Tibial nerve (tissue), 4 donors: ENCODE results near the gene HS2ST1. TPM values are rescaled to one million over a fixed set of nuclear protein-coding genes. Genes with fewer than 3 reads are reported as not detected.

Experiments
- DNase-seq, 2 donors: peaks; one replicate each; pipeline ENCODE4 v3.0.0-alpha.2; 2019; ENCODE audit warnings: low spot score in 2 of 2
- H3K27ac ChIP-seq, 4 donors: fragments of 200-600 bp; sonication (generic) in 3 of 4; one replicate each; pipeline ENCODE4 v1.5.1; 2017 to 2019; ENCODE audit warnings: mild to moderate bottlenecking in 1 of 4
- H3K27me3 ChIP-seq, 2 donors: fragments of 200-600 bp; sonication (generic) in 1 of 2; one replicate each; pipeline versions ENCODE4 v1.5.1 to v1.6.0; 2017 to 2019
- H3K36me3 ChIP-seq, 3 donors: fragments of 200-600 bp; sonication (generic); one replicate each; pipeline ENCODE4 v1.5.1; 2018 to 2019
- H3K4me1 ChIP-seq, 4 donors: fragments of 200-600 bp; sonication (generic) in 3 of 4; one replicate each; pipeline ENCODE4 v1.5.1; 2017 to 2019
- H3K4me3 ChIP-seq, 4 donors: fragments of 200-600 bp; sonication (generic) in 3 of 4; one replicate each; pipeline ENCODE4 v1.5.1; 2017 to 2019; ENCODE audit warnings: mild to moderate bottlenecking in 1 of 4, moderate library complexity in 1 of 4
- H3K9me3 ChIP-seq, 4 donors: fragments of 200-600 bp; sonication (generic) in 3 of 4; one replicate each; pipeline ENCODE4 v1.5.1; 2017 to 2019
- EP300 ChIP-seq, 2 donors: sonication (generic); formaldehyde crosslinking; IDR thresholded peaks; one replicate each; pipeline ENCODE4 v1.6.1; 2017; ENCODE audit warnings: antibody characterized with exemption in 2 of 2, mild to moderate bottlenecking in 1 of 2
- POLR2A ChIP-seq, 2 donors: fragments of 450-650 bp; IDR thresholded peaks; one replicate each; pipeline ENCODE4 v1.6.1; 2017; ENCODE audit warnings: antibody characterized with exemption in 2 of 2, mild to moderate bottlenecking in 2 of 2, moderate library complexity in 2 of 2
- WGBS, 2 donors: methylation state at CpG; one replicate each; pipeline ENCODE4 v1.1.5; 2018; 5-methylcytosine and 5-hydroxymethylcytosine counted together
- total RNA-seq, 4 donors: library from RNA; depleted of rRNA; stranded (reverse); fragments of >200 nt; gene quantifications; one replicate each; pipeline ENCODE4 v1.1.0, GENCODE V29; 2016
- TF ChIP-seq, protein P1 (sequence below), 5 experiments: fragments of 200-600 bp in 3 of 5; fragments of 450-650 bp in 2 of 5; sonication (generic) in 3 of 5; IDR thresholded peaks; one replicate each; pipeline ENCODE4 v1.5.1; 2016 to 2019; ENCODE audit warnings: antibody characterized with exemption in 5 of 5, mild to moderate bottlenecking in 3 of 5, moderate library complexity in 2 of 5

HS2ST1 gene
- total RNA-seq, 4 donors from 2014 or later = 10.3 to 12.9 (median 11.2) TPM

DNA sequence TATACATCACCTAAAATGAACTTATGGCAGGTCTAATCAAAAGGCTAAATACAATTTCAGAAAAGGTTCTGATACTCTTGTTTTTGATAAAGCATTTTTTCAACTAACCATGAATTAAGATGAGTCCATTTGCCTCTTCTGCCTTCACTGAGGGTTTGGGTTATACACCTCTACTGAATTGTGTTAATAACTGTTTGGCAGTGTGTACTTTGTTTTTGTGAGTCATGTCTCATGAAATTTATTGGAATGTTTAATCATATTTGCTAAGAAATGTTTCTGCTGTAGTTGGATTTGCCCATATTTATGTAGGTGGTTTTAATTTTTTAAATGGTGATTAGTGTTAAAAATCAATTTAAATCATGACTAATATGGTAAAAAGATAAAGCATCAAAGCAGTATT, 190.5 kb downstream of the HS2ST1 start:
- Histone ChIP-seq H3K27ac (no peak overlapping the region), H3K36me3 (peaks cover 0 to 14% (median 0%) of the 10 kb centered on the region in 3 donors), H3K4me3 (no peak overlapping the region), H3K9me3 (peaks cover 0 to 9% (median 0%) of the 10 kb centered on the region in 4 donors), H3K4me1 (no peaks in the 10 kb centered on the region), H3K27me3 (no peaks in the 10 kb centered on the region)
- DNase-seq = no peak
- no peak for TF ChIP-seq EP300 (IDR thresholded peaks at IDR 0.05)
- TF ChIP-seq, protein P1, sequence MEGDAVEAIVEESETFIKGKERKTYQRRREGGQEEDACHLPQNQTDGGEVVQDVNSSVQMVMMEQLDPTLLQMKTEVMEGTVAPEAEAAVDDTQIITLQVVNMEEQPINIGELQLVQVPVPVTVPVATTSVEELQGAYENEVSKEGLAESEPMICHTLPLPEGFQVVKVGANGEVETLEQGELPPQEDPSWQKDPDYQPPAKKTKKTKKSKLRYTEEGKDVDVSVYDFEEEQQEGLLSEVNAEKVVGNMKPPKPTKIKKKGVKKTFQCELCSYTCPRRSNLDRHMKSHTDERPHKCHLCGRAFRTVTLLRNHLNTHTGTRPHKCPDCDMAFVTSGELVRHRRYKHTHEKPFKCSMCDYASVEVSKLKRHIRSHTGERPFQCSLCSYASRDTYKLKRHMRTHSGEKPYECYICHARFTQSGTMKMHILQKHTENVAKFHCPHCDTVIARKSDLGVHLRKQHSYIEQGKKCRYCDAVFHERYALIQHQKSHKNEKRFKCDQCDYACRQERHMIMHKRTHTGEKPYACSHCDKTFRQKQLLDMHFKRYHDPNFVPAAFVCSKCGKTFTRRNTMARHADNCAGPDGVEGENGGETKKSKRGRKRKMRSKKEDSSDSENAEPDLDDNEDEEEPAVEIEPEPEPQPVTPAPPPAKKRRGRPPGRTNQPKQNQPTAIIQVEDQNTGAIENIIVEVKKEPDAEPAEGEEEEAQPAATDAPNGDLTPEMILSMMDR (IDR thresholded peaks at IDR 0.05) = no peak
- no peak for TF ChIP-seq POLR2A (IDR thresholded peaks at IDR 0.05)

DNA sequence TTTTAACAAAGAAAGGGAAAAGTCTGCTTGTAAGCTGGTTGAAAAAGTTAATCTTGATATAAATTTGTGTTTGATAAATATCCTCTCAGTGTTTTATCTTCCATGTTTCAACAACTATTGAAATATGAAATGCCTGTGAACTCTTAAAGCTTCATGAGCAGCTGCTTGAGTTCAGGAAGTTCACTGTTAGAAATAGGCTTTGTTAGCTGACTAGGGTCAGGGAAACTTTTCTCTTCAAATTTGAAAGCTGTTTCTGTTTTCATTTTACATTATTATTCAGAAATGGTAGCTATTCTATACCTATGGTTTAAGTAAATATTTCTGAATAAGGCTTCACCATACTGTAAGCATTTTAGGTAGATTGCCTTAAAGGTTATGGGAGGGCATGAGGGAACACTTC, 191.7 kb downstream of the HS2ST1 start:
- H3K27ac ChIP-seq = no peak overlapping the region
- no peak overlapping the region for H3K4me3 ChIP-seq
- no peak for DNase-seq
- H3K4me1 ChIP-seq = no peaks in the 10 kb centered on the region
- H3K9me3 ChIP-seq = no peaks in the 10 kb centered on the region
- TF ChIP-seq, protein P1 (IDR thresholded peaks at IDR 0.05) = no peak
- TF ChIP-seq EP300 (IDR thresholded peaks at IDR 0.05) (no peak), POLR2A (IDR thresholded peaks at IDR 0.05) (no peak)
- H3K36me3 ChIP-seq = peaks cover 0 to 4% (median 0%) of the 10 kb centered on the region in 3 donors
- no peaks in the 10 kb centered on the region for H3K27me3 ChIP-seq

DNA sequence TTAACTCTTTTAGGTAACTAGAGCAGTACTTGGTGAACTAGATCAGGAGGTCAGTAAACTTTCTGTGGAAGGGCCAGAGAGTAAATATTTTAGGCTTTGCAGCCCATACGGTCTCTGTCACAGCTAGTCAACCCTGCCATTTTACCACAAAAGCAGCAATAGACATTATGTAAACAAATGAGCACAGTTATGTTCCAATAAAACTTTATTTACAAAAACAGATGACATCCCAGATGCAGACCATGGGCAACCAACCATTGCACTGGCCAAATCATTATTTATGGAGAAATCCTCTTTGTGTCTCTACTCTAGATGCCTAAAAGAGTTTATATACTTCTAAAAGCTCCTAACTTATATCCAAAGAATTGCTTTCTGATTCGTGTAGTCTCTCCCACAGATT, 192.4 kb downstream of the HS2ST1 start:
- no peak for DNase-seq
- WGBS, 2 donors = 76 to 84% methylated on average over 2 of the region's 2 CpGs
- no peaks in the 10 kb centered on the region for H3K36me3 ChIP-seq
- no peaks in the 10 kb centered on the region for H3K9me3 ChIP-seq
- no peak overlapping the region for H3K27ac ChIP-seq
- no peak overlapping the region for H3K4me3 ChIP-seq
- TF ChIP-seq, protein P1 (IDR thresholded peaks at IDR 0.05) = no peak
- TF ChIP-seq EP300 (IDR thresholded peaks at IDR 0.05) (no peak), POLR2A (IDR thresholded peaks at IDR 0.05) (no peak)
- H3K27me3 ChIP-seq = no peaks in the 10 kb centered on the region
- no peaks in the 10 kb centered on the region for H3K4me1 ChIP-seq

- H3K4me1 ChIP-seq = peaks cover 0 to 3% (median 0%) of the 10 kb centered on the region in 4 donors
- no peaks in the 10 kb centered on the region for H3K36me3 ChIP-seq
- DNase-seq = no peak
- H3K27me3 ChIP-seq = no peaks in the 10 kb centered on the region
- no peaks in the 10 kb centered on the region for H3K9me3 ChIP-seq
- H3K27ac ChIP-seq = no peak overlapping the region
- no peak overlapping the region for H3K4me3 ChIP-seq
- 73 to 79% methylated on average over 1 of the region's 1 CpG for WGBS, 2 donors
- no peak for TF ChIP-seq EP300 (IDR thresholded peaks at IDR 0.05)
- no peak for TF ChIP-seq POLR2A (IDR thresholded peaks at IDR 0.05)
- TF ChIP-seq, protein P1 (IDR thresholded peaks at IDR 0.05) = no peak
Observed at GRCh38 chr1:87108228-87108627, 193.8 kb downstream of the HS2ST1 start.

- Histone ChIP-seq H3K4me1 (peaks cover 0 to 7% (median 2%) of the 10 kb centered on the region in 4 donors), H3K36me3 (no peaks in the 10 kb centered on the region), H3K4me3 (no peak overlapping the region), H3K27me3 (no peaks in the 10 kb centered on the region), H3K27ac (no peak overlapping the region), H3K9me3 (no peaks in the 10 kb centered on the region)
- no peak for DNase-seq
- WGBS, 2 donors = 97 to 98% methylated on average over 1 of the region's 1 CpG
- TF ChIP-seq POLR2A (IDR thresholded peaks at IDR 0.05) = no peak
- TF ChIP-seq EP300 (IDR thresholded peaks at IDR 0.05) = no peak
- TF ChIP-seq, protein P1 (IDR thresholded peaks at IDR 0.05) = no peak
Observed at GRCh38 chr1:87108814-87109411, 194.5 kb downstream of the HS2ST1 start.
